ENCODE data around the gene MYH4. TPM values are rescaled to one million over a fixed set of nuclear protein-coding genes. Genes with fewer than 3 reads are reported as not detected.

MYH4 gene
- total and polyA plus RNA-seq, 4 donors: 0.19 TPM; not detected in 3

- TF ChIP-seq GABPA (IDR thresholded peaks at IDR 0.05 in 1 of 2, conservative IDR thresholded peaks at IDR 0.05 in 1 of 2) (no peak), SP1 (IDR thresholded peaks at IDR 0.05) (no peak), FOXA2 (IDR thresholded peaks at IDR 0.05) (no peak), HNF4A (conservative IDR thresholded peaks at IDR 0.05) (no peak), JUND (IDR thresholded peaks at IDR 0.05) (no peak), RAD21 (IDR thresholded peaks at IDR 0.05) (no peak), HNF4G (IDR thresholded peaks at IDR 0.05) (no peak), CTCF (IDR thresholded peaks at IDR 0.05; ENCODE audit: low read depth, low read length, missing input control) (no peak)
- peaks cover 0 to 4% (median 1%) of the 10 kb centered on the region in 4 donors for H3K27me3 ChIP-seq (ENCODE audit: control insufficient read depth in 4 of 4, insufficient read depth in 4 of 4, low read length in 3 of 4)
- no peak overlapping the region for H3K4me3 ChIP-seq (ENCODE audit: low read depth in 1 of 3, low read length in 3 of 3)
- no peak for DNase-seq (ENCODE audit: low spot score)
- no peak overlapping the region for H3K9ac ChIP-seq (ENCODE audit: low read depth in 1 of 2, low read length in 2 of 2)
- H3K36me3 ChIP-seq (ENCODE audit: control insufficient read depth in 4 of 4, insufficient read depth in 3 of 4, low read depth in 1 of 4, low read length in 3 of 4): no peaks in the 10 kb centered on the region
- WGBS: 63% methylated on average over 4 of the region's 4 CpGs
- no peaks in the 10 kb centered on the region for H3K4me1 ChIP-seq (ENCODE audit: control insufficient read depth in 4 of 4, insufficient read depth in 4 of 4, low read length in 3 of 4)
- H3K27ac ChIP-seq (ENCODE audit: low read depth in 1 of 2, low read length in 2 of 2): no peak overlapping the region
- no peaks in the 10 kb centered on the region for H3K9me3 ChIP-seq (ENCODE audit: control insufficient read depth in 4 of 4, low read length in 3 of 4)
Observed at GRCh38 chr17:10474536-10474935, 5.2 kb upstream of the MYH4 start.

DNA sequence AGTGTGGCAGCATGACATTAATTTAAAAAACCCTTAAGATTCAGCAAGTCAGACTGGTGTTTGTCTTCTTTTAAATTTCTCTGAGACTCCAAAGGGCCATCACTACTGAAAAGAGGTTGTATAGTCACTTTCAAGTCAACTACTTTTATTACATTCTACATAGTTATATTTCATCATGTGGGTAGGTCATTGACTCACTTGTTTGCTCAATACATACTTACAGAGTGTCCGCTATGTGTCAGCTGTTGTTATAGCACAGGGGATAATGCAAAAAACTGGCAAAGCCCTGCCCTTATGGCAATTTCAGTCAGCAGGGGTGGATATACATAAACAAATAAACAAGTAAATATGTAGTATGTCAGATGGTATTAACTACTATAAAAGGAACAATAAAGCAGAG lies 2.5 kb upstream of the MYH4 start:
- DNase-seq (ENCODE audit: low spot score): no peak
- Histone ChIP-seq H3K4me3 (ENCODE audit: low read depth in 1 of 3, low read length in 3 of 3) (no peak overlapping the region), H3K9ac (ENCODE audit: low read depth in 1 of 2, low read length in 2 of 2) (no peak overlapping the region), H3K27me3 (ENCODE audit: control insufficient read depth in 4 of 4, insufficient read depth in 4 of 4, low read length in 3 of 4) (peaks cover 0 to 4% (median 1%) of the 10 kb centered on the region in 4 donors), H3K9me3 (ENCODE audit: control insufficient read depth in 4 of 4, low read length in 3 of 4) (no peaks in the 10 kb centered on the region), H3K27ac (ENCODE audit: low read depth in 1 of 2, low read length in 2 of 2) (no peak overlapping the region), H3K36me3 (ENCODE audit: control insufficient read depth in 4 of 4, insufficient read depth in 3 of 4, low read depth in 1 of 4, low read length in 3 of 4) (no peaks in the 10 kb centered on the region), H3K4me1 (ENCODE audit: control insufficient read depth in 4 of 4, insufficient read depth in 4 of 4, low read length in 3 of 4) (no peaks in the 10 kb centered on the region)
- 96% methylated on average over 1 of the region's 1 CpG for WGBS
- TF ChIP-seq FOXA2 (IDR thresholded peaks at IDR 0.05): no peak
- TF ChIP-seq, protein P1, sequence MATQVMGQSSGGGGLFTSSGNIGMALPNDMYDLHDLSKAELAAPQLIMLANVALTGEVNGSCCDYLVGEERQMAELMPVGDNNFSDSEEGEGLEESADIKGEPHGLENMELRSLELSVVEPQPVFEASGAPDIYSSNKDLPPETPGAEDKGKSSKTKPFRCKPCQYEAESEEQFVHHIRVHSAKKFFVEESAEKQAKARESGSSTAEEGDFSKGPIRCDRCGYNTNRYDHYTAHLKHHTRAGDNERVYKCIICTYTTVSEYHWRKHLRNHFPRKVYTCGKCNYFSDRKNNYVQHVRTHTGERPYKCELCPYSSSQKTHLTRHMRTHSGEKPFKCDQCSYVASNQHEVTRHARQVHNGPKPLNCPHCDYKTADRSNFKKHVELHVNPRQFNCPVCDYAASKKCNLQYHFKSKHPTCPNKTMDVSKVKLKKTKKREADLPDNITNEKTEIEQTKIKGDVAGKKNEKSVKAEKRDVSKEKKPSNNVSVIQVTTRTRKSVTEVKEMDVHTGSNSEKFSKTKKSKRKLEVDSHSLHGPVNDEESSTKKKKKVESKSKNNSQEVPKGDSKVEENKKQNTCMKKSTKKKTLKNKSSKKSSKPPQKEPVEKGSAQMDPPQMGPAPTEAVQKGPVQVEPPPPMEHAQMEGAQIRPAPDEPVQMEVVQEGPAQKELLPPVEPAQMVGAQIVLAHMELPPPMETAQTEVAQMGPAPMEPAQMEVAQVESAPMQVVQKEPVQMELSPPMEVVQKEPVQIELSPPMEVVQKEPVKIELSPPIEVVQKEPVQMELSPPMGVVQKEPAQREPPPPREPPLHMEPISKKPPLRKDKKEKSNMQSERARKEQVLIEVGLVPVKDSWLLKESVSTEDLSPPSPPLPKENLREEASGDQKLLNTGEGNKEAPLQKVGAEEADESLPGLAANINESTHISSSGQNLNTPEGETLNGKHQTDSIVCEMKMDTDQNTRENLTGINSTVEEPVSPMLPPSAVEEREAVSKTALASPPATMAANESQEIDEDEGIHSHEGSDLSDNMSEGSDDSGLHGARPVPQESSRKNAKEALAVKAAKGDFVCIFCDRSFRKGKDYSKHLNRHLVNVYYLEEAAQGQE (IDR thresholded peaks at IDR 0.05): no peak
- TF ChIP-seq RXRA (IDR thresholded peaks at IDR 0.05): no peak
- TF ChIP-seq TAF1 (conservative IDR thresholded peaks at IDR 0.05): no peak
- no peak for TF ChIP-seq HNF4G (IDR thresholded peaks at IDR 0.05)
- TF ChIP-seq GABPA (IDR thresholded peaks at IDR 0.05 in 1 of 2, conservative IDR thresholded peaks at IDR 0.05 in 1 of 2): no peak
- TF ChIP-seq YY1 (IDR thresholded peaks at IDR 0.05): no peak
- TF ChIP-seq CTCF (IDR thresholded peaks at IDR 0.05; ENCODE audit: low read depth, low read length, missing input control): no peak
- TF ChIP-seq, protein P2, sequence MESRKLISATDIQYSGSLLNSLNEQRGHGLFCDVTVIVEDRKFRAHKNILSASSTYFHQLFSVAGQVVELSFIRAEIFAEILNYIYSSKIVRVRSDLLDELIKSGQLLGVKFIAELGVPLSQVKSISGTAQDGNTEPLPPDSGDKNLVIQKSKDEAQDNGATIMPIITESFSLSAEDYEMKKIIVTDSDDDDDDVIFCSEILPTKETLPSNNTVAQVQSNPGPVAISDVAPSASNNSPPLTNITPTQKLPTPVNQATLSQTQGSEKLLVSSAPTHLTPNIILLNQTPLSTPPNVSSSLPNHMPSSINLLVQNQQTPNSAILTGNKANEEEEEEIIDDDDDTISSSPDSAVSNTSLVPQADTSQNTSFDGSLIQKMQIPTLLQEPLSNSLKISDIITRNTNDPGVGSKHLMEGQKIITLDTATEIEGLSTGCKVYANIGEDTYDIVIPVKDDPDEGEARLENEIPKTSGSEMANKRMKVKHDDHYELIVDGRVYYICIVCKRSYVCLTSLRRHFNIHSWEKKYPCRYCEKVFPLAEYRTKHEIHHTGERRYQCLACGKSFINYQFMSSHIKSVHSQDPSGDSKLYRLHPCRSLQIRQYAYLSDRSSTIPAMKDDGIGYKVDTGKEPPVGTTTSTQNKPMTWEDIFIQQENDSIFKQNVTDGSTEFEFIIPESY (IDR thresholded peaks at IDR 0.05): no peak
- no peak for TF ChIP-seq NR2F2 (IDR thresholded peaks at IDR 0.05)
- TF ChIP-seq FOXA1 (IDR thresholded peaks at IDR 0.05): no peak
- no peak for TF ChIP-seq JUND (IDR thresholded peaks at IDR 0.05)
- TF ChIP-seq, protein P3, sequence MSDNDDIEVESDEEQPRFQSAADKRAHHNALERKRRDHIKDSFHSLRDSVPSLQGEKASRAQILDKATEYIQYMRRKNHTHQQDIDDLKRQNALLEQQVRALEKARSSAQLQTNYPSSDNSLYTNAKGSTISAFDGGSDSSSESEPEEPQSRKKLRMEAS (IDR thresholded peaks at IDR 0.05): no peak
- TF ChIP-seq EGR1 (IDR thresholded peaks at IDR 0.05; ENCODE audit: low read depth in 2 of 2): no peak
- TF ChIP-seq ATF3 (IDR thresholded peaks at IDR 0.05): no peak
- no peak for TF ChIP-seq RAD21 (IDR thresholded peaks at IDR 0.05)
- no peak for TF ChIP-seq SP1 (IDR thresholded peaks at IDR 0.05)

All from liver (tissue), 9 donors.